RPMI7951 (cell line): ENCODE measurements around the gene BICD1. TPM values are rescaled to one million over a fixed set of nuclear protein-coding genes. Genes with fewer than 3 reads are reported as not detected.

ENCODE experiments used
- DNase-seq: peaks from one replicate; pipeline ENCODE4 v3.0.0-alpha.2; 2012; ENCODE audit warnings: low read depth
- total RNA-seq: library from RNA; depleted of rRNA; stranded (reverse); fragments of >200 nt; shearing (Covaris generic); gene quantifications from 2 replicates; pipeline ENCODE4 v1.2.3, GENCODE V29; 2014

Gene BICD1
- total RNA-seq, 1 experiment from 2014 or later, result 15.1 TPM

DNA sequence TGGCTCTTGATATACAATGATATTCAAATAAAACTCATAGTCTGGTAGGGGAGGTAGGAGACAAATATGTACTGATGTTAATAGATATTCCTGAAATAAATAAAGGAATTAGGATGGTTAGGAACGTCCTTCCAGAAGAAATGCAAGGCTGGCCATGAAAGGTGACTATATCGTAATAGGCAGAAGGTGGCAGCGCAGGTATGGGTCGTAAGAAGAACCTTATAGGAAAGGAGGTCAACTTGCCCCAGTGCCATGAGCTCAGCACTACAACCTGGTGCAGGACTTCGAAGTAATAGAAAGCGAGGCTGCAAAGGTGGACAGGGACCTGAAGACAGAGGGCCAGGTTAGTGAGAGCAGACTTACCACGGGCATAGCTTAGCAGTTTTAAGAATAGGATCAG lies 237.4 kb downstream of the BICD1 start:
- DNase-seq, result no peak

DNA sequence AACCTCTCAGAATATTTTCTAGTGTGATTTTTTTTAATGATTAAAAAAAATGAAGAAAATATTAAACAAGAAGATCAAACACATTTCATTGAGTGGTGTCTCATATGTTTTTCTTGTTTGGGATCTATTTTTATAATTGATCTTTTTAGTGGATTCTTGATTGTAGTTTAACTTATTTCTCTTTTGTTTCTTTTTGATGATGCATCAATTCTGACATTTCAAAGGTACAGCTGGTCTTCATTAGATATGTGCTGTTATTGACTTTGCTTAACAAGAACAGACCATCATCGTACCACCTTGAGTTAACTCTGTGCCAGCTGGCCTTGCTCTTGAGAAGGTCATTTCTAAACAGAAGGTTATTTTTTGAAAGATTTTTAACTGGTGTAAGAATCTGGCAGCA lies 246.9 kb downstream of the BICD1 start:
- no peak for DNase-seq

DNA sequence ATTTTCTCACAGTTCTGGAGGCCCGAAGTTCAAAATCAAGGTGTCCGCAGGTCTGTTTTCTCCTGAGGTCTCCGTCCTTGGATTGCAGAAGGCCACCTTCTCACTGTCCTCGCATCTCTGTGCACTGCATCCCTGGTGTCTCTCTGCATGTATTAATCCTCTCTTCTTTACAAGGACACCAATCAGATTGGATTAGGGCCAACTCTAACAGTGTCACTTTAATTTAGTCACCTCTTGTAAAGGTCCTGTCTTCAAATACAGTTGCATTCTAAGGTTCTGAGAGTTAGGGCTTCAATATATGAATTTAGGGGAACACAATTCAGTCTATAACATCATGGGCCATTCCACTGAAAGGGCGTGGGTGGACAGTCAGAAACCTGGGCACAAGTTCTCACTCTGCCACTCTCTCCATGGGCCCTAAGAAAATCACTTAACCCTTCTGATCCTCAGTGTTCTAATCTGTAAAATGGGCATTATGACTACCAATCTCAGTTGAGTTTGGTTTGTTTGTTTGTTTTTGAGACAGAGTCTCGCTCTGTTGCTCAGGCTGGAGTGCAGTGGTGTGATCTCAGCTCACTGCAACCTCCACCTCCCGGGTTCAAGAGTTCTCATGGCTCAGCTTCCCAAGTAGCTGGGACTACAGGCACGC lies 251.1 kb downstream of the BICD1 start:
- no peak for DNase-seq

DNA sequence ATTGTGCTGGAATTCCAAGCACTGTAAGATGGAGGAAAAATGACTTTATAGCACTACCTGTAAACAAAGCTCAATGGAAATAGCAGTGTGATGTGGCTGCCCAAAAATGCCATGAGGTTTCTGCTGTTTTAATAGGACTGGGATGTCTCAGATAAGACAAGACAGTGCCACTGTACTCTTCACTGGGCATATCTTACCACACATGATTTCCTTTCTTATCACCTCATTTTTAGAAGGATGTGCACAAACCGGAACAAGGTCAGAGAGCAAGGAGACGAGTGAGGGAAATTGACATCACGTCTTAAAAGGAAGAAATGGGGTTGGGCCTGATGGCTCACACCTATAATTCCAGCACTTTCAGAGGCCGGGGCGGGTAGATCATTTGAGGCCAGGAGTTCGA lies 254.3 kb downstream of the BICD1 start:
- no peak for DNase-seq

GRCh38 chr12:32362892-32363291 lies 256.2 kb downstream of the BICD1 start:
- no peak for DNase-seq

DNA sequence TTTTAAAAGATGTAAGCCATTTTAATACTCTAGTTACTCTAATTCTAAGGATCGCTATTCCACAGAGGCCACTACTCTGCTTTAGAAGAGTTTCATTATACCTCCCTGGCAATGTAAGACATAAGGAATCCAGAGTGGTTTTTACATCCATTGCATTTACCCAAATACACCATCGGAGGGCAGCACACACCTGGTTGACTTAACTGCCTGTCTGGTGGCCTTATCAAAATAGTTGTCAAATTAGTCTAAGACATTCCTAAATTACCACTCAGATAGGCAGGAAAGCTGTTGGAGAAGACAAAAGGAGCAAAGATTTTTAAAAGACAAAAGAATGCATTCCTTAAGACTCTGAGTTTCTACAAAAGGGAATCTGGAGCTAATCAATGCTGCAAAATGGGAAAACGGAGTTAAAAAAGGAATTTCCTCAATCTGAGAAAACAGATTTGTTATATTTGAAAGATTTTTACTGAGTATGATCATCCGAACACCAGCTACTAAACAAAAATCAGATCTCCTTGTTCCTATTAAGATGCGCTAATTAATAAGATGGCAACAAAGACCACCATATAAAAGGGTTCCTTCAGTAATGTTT lies 258.9 kb downstream of the BICD1 start:
- peak; percentile 59 for DNase-seq

DNA sequence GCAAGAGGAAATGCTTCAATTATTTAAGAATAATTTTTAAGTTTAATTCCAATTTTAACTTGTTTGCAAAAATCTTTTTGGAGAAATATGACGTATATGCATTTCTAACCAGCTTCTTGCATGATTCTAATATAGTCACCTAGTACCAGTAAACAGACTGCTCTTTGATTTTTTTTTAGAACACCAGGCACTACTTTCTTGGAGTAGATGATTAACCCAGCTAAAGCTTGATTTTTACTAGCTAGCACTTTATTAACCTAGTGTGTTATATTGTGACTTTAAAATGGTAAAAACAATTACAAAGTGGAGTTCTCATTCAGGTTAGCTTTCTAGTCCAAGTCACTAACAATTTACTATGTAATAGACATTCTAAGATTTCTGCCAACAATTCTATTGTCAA lies 260.1 kb downstream of the BICD1 start:
- no peak for DNase-seq

GRCh38 chr12:32367381-32367780 lies 260.7 kb downstream of the BICD1 start:
- no peak for DNase-seq

GRCh38 chr12:32369202-32369601 lies 262.6 kb downstream of the BICD1 start:
- no peak for DNase-seq

DNA sequence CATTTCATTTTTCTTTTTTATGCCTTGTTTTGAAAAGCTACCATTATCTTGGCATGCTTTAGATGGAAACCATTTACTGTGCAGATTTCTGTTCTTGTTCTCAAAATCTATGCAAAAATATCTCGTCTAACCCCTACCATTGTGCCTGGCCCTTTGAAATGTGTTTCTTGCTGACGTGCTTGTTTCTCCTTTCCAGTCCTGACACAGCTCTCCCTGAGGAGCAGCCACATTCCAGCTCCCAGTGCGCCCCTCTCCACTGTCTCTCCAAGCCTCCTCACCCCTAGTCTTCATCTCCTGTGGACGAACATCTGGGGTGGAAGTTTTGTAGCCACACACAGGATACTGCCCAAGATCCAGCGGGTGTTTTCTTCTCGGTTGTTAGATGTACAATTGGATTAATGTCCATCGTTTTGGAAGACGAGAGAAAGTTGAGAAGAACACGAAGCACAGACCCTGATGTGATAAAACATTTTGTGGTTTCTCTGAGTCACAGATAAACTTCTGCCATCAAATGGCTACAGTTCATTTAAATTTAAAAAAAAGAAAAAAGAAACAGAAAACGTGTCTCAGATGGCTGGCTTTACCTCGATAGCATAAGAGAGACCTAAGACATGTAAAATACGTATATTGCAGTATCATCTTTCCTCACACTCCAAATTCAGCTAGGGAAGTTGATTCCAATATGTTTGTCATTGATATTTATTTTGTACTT lies 270.9 kb downstream of the BICD1 start:
- DNase-seq, result peak; percentile 13

DNA sequence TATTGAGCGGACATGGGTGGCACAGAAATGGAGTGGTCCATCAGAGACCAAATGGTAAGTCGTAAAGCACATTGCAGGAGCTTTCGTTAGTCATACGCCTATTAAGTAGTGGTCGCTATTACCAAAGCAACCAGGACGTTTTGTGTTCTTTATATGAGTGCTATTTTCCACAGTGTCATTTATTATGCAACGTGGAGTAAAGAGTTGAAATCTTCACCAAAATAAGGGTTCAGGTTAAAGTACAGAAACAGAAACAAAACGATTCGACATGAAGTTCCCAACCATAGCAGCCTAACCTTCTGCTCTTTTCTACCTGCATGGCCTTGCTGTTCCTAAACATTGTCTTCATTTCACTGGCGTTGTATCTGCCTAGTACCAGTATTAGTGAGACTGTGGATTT lies 272.6 kb downstream of the BICD1 start:
- no peak for DNase-seq

- peak; percentile 15 for DNase-seq
Observed at GRCh38 chr12:32379667-32380066, 273.0 kb downstream of the BICD1 start.

DNA sequence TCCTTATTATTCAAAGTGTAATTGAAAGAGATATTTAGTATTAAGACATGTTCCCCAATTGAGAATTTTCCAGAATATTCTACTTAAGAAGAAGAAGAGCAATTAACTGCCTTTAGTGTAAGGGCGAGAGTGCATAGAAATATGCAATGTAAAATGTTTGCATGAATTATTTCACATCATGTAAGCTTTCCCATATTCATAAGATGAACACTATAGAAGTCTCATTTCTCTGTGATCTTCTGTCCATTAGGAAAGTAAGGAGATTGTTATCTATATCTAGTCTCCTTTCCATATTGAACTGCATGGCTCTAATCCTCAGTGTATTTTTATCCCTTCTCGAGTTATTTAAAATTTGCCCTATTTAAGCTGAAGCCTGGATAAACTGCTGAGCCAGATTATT lies 275.6 kb downstream of the BICD1 start:
- DNase-seq, result no peak

GRCh38 chr12:32390572-32391219 lies 284.0 kb downstream of the BICD1 start:
- DNase-seq, result peak; percentile 14

- no peak for DNase-seq
Observed at GRCh38 chr12:32395026-32395425, 288.4 kb downstream of the BICD1 start.

DNA sequence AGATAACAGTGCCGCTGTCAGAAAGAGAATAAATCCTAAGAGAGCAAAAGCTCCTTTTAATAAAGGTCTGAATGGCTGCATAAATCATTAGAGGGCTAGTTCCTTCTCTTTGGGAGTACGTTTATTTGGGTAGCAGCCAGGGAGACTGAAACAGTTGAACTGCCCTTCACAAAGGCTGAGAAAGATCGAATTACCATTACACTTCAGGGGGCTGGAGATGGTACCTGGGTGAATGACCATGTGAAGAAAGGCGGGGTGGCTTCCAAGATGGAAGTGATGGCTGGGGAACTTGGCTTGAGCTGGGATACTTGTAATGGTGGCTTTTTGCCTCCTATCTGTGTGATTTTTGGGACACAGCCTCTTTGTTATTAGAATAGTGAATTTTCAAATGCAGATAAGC lies 291.0 kb downstream of the BICD1 start:
- no peak for DNase-seq

GRCh38 chr12:32398181-32398580 lies 291.5 kb downstream of the BICD1 start:
- DNase-seq, result no peak

GRCh38 chr12:32398816-32399369 lies 292.2 kb downstream of the BICD1 start:
- DNase-seq, result no peak

DNA sequence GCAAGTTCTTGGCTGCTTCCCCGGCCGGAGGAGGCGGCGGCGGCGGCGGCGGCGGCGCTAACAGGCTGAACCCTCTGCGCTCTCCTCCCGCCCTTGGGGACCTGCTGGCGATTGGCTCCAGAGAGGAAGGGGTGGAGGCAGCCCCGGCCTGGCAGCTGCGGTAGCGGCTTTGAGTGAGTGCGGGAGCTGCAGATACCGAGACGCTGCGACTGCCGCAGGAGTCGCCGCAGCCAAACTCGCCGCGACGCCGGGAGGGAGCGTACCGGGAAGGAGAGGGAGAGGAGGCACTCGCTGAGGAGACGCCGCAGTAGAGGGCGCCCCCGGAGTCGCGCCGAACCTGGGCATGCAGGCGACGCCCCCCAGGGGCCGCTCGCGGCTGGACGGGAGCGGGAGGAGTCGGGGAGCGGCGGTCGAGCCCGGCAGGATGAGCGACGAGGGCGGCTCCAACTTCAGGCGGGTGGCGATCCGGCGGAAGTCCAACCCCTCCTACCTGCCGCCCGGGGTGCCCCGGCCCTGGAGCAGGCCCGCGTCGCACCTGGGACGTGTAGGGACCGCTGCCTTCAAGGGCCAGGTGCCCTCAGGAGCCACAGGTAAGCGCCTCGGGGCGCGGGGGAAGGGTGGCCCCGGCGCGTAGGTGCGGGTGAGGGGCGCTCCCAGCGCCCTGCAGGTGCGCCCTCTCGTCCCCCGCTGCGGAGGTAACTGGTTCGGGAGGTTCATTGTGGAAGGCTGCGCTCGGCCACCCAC lies 292.9 kb downstream of the BICD1 start, which contains the start of gene FGD4:
Gene FGD4 (plus strand): TSS at position 189 of the 744 bp plus-strand sequence.
- peak; percentile 82 for DNase-seq

GRCh38 chr12:32400114-32400672 lies 293.5 kb downstream of the BICD1 start:
- DNase-seq, result no peak

GRCh38 chr12:32400866-32401265 lies 294.2 kb downstream of the BICD1 start:
- DNase-seq, result no peak
